Stimulated activated CD4-positive, alpha-beta T cell treated with anti-CD3 and anti-CD28 coated beads, TNF-alpha, amount 100 ng/mL, for 48 hours (primary cell): ENCODE data around the gene TIAM2.
"Not testable (repeated sequence)": the region's sequence is repeated elsewhere in the genome, so short reads cannot be mapped to it uniquely, and the experiment has no call there.

ENCODE experiments used
- DNase-seq, 3 donors: peaks; one replicate each; pipeline ENCODE4 v3.0.0-alpha.2; 2020; ENCODE audit warnings: low read depth in 3 of 3

Gene TIAM2

GRCh38 chr6:154995254-154996015 lies at the start of gene TIAM2:
Gene TIAM2, plus strand, starts transcription at chr6:154995315. Its CDS starts 133,909 bp downstream, at chr6:155129224.
- peak in 1 of 3 donors; percentile 31 for DNase-seq

GRCh38 chr6:154950979-154951344 lies 44.2 kb upstream of the TIAM2 start:
- DNase-seq = no peak

- DNase-seq = no peak
Measured at GRCh38 chr6:154951345-154952200, 43.5 kb upstream of the TIAM2 start.

- no peak for DNase-seq
Measured at GRCh38 chr6:154953644-154954043, 41.5 kb upstream of the TIAM2 start.

- no peak for DNase-seq
Measured at GRCh38 chr6:154954347-154954746, 40.8 kb upstream of the TIAM2 start.

- DNase-seq = no peak
Measured at GRCh38 chr6:154956771-154957522, 38.2 kb upstream of the TIAM2 start.

- DNase-seq = no peak
Measured at GRCh38 chr6:154958469-154958868, 36.6 kb upstream of the TIAM2 start.

- no peak for DNase-seq
Measured at GRCh38 chr6:154960299-154960843, 34.7 kb upstream of the TIAM2 start.

- no peak for DNase-seq
Measured at GRCh38 chr6:154960854-154961530, 34.1 kb upstream of the TIAM2 start.

- DNase-seq = no peak
Measured at GRCh38 chr6:154962753-154963152, 32.4 kb upstream of the TIAM2 start.

GRCh38 chr6:154966065-154966770 lies 28.9 kb upstream of the TIAM2 start:
- not testable (repeated sequence) for DNase-seq

- no peak for DNase-seq
Measured at GRCh38 chr6:154969796-154970195, 25.3 kb upstream of the TIAM2 start.

- DNase-seq = no peak
Measured at GRCh38 chr6:154974485-154975149, 20.5 kb upstream of the TIAM2 start.

GRCh38 chr6:154977588-154977987 lies 17.5 kb upstream of the TIAM2 start:
- no peak for DNase-seq

GRCh38 chr6:154980273-154981078 lies 14.6 kb upstream of the TIAM2 start:
- DNase-seq = no peak

- DNase-seq = no peak
Measured at GRCh38 chr6:154981079-154981870, 13.8 kb upstream of the TIAM2 start.

- no peak for DNase-seq
Measured at GRCh38 chr6:154984146-154984545, 11.0 kb upstream of the TIAM2 start.

- DNase-seq = no peak
Measured at GRCh38 chr6:154986787-154987235, 8.3 kb upstream of the TIAM2 start.
